NCI-H2227 treated with DMSO at 0.1 percent for 48 hours (cell line): ENCODE results near the gene CHRNG.
A peak's percentile ranks its signal among the peaks of the same experiment; 100 is the strongest.

Source experiments
- DNase-seq: peaks from one replicate; lab custom pipeline; 2025; lab: John Stamatoyannopoulos, UW

Gene CHRNG

DNA sequence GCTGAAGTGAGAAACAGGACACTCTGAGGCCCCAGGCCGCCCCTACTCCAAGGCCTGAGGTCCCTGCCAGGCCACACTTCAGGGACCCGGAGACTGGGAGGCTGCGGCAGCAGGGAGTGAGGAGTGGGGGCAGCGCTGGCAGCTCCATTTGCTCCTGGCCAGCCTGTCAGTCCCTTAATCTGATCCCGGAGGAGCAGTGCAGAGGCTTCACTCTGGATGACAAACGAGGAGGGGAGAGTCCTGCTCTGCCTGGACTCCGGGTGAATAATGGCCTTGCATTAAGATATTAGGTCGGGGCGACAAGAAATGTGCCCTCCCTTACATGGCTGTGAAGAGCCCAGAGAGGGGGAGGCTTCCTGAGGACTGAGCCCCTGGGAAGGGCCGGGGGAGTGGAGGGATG is 33.6 kb upstream of the CHRNG start:
- no peak for DNase-seq

DNA sequence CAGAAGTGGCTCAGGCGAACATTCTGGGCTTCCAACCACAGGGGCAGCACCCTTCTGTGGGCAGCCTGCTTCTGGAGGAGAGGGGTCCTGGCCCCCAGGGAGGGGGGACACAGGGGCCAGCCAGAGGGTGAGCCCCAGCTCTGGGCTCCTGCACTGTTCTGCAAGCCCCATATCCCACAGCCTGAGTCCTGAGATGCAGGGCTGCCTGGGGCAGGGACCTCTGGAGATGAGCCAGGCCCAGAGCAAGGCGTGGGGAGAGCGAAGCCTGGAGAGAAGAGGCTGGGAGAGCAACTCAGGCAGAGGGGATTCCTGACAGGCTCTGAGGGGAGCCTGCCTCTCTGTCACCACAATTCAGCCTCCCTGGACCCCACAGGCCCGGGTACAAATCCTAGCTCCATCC is 32.8 kb upstream of the CHRNG start:
- DNase-seq: no peak

DNA sequence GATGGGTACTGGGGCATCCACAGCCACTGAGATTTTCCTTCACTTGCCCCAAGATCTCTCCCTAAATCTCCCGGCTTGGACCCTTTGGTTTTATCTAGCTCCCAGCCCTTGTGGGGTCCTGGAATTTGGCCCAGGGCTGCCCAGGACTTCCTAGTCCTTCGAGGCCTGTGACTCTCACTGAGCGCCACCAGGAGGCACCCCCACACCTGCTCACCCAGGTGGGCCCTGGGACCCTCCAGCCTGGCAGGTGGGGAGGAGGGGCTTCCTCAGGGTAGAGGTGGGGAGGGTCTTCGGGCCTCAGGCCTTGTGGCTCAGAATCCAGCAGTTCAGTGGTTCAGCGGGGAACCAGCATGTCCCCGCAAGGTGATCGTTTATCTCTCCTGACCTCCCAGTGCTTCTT is 31.2 kb upstream of the CHRNG start:
- DNase-seq: no peak

DNA sequence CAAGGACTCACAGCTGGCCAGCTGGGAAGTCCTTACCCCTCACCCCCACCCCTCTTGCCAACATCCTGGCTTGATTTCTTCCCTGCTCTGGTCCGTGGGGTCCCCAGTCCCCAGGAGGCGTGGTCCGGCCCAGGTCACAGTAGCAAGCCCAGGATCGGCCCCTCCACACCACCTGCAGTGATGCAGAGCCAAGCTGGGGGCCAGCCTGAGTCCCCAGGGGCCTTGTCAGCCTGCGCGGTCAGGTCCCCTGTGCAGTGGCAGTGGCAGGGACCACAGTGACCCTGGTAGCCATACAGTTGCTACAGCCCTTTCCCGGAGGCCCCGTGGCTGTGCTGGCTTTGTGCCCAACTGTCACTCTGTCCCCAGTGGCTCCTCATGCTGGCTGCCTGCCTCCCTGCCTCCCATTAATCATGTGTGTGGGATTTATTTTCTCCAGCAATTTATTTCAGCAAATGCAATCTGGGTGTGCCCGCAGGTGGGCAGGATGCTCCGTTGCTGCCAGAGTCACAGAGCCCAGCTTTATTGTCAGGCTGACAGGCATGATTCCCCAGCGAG is 28.1 kb upstream of the CHRNG start:
- peak; percentile 29 for DNase-seq

DNA sequence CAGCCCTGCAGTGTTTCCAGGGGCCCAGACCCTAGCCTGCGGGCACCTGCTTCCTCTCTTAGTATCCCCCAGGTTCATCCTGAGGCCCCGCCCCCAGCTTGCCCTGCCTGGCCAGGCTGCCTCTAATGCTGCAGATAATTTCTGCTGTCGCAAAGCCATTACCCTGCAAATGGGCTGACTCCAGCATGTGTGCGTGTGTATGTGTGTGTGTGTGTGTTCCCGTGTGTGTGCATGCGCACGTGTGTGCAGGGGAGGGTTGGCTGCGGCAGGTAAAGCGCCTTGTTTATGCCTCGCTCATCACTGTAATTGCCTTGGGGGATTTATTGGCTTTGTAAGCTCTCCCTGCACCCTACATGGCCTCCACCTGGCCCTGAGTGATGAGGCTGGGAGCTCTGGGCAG is 26.9 kb upstream of the CHRNG start:
- DNase-seq: peak; percentile 85

DNA sequence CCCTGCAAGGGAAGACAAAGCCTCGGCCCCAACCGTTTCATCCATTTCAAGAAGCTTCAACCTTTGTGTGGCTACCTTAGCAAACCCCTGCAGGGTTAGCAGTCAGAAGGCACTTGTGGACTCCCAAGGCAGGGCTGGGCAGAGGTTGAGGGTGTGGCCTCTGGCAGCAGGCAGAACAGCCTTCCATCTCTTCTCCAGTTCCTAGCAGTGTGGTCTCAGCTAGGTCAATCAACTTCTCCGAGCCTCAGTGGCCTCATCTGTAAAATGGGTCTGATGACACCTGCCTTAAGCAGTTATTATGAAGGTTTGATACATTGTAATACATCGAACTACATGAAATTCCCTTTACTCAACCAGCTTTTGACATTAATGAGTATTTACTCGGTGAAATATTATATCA is 26.1 kb upstream of the CHRNG start:
- no peak for DNase-seq

DNA sequence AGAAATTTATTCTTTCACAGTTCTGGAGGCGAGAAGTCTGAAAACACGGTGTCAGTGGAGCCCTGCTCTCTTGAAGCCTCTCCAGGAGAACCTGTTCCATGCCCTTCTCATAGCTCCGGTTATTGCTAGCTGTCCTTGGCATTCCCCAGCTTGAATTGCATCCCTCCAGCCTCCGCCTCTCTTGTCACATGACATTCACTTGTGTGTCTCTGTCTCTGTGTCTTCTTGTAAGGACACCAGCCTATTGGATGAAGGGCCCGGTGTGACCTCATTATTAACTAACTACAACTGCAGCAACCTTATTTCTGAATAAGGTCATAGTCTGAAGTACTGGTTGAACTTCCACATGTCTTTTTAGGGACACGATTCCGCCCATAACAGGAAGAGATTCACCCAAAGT is 23.9 kb upstream of the CHRNG start:
- no peak for DNase-seq

DNA sequence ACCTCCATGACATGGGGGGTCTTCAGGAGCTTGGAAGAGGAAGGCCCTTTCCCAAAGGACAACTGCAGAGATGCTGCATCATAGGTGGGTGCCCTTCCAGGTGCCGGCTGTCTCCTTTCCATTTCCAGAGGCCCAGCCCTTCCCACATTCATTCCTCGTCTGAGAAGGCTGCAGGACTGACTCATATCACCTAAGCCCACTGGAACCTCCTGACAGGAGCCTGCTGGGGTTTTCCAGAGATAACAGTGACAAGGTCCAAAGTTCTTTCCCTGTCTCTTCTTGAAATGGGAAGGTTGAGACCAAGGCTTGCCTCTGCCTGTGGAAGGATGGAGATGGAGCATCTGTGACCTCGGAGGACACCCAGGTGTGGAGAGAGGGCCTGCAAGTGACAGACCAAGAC is 22.9 kb upstream of the CHRNG start:
- DNase-seq: no peak

DNA sequence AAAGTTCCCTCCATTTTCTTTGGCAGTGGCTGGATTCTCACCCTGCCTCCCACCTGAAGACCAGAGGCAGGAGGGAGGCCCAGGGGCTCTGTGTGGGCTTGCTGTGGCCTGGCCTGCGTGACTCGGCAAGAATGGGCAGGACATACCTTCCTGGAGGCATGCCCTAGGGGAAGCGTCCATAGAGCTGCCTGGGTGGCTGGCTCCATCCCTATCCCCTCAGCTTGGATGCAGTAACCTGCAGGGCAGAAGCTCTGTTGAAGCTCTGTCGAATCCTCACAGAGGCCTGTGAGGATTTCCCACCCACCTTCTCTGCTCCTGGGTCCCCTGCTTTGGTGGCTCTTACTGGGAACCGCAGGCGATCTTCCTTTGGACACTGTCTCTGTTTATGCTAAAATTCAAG is 20.6 kb upstream of the CHRNG start:
- DNase-seq: no peak

DNA sequence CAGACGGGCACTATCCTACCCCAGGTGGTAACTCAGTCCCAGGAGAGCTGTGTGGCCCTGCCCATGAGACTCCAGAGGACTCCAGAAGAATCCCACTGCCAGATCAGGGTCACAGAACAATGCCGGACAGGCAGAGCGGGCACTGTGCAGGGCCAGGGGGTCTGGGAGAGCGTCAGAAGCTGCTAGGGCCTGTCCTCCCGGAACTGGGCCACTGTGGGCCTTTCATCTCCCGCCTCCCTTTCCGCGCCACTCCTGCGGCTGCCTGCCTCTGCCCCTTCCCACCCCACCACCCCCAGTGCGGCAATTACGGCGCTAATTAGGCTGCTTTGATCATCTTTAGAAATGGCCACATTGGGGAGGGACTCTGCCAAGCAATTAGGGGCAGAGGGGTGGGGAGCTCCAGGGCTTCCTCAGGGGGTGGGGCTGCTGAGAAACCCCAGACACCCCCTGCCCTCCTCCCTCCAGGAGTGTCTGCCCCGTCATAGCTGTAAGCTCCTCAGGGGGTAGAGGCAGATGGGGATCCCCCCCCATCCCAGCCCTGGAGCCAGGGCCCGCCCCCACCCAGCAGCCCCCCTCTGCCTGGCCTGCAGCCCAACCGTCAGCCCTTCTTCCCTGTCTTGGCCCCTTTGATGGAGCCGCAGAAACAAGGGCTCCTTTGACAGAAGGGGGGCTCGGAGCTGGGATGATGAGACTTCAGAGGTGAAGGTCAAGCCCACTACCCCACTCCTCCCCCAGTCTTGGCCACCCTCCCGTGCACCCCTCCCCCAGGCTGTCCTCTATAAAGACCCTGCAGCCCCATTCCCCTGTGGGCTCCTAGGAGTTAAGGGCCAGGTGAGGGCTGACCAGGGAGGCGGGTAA is 19.7 kb upstream of the CHRNG start, which contains the start of gene PRSS56:
Gene PRSS56 (plus strand): TSS at position 808 of the 858 bp plus-strand sequence. CDS start 211 bp downstream, outside the sequence.
- no peak for DNase-seq

DNA sequence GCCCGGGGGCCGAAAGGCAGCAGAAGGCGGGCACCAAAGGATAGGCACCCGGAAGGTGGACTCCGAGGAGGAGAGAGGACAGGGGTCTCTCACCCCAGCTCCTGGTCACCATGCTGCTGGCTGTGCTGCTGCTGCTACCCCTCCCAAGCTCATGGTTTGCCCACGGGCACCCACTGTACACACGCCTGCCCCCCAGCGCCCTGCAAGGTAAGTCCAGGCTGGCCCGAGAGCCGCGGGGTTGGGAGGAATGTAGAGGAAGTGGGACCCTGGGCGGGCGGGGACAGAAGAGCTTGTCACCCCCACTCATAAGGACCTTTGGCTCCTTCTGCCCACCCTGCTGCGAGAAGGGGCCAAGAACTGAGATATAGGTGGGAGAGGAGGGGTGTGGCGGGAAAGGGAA is 19.0 kb upstream of the CHRNG start:
- DNase-seq: no peak

DNA sequence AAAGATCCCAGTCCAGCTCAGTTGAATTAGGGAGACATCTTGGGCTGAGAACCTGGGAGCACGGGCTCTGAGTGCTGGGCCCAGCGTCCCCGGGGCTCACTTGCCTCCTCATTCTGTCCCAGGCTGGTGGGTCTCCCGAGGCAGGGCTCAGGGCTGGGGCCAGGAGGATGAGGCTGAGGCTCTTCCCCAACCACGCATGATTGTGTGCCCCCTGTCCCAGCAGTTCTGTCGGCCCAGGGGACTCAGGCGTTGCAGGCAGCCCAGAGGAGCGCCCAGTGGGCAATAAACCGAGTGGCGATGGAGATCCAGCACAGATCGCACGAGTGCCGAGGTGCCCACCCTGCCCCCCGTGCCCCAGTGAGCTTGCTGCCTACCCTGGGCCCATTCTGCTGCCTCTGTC is 18.4 kb upstream of the CHRNG start:
- DNase-seq: no peak

DNA sequence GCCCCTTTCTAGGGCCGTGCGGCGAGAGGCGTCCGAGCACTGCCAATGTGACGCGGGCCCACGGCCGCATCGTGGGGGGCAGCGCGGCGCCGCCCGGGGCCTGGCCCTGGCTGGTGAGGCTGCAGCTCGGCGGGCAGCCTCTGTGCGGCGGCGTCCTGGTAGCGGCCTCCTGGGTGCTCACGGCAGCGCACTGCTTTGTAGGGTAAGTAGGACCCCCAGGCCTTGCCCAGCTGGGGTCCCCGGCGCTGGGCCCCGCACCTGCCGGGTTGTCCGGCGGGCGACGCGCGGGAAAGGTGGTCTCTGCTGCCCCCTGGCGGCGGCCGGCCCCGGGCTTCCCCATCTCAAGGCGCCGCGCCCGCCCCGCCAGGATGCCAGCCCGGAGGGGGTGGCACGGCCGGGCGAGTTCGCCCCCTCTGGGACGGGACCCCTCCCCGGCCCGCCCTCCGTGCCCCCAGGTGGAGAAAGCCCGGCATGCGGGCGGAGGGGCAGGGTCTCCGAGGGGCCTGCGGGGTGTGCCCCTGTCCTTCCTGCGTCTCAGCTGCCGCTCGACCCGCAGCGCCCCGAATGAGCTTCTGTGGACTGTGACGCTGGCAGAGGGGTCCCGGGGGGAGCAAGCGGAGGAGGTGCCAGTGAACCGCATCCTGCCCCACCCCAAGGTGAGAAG is 17.4 kb upstream of the CHRNG start:
- DNase-seq: no peak

DNA sequence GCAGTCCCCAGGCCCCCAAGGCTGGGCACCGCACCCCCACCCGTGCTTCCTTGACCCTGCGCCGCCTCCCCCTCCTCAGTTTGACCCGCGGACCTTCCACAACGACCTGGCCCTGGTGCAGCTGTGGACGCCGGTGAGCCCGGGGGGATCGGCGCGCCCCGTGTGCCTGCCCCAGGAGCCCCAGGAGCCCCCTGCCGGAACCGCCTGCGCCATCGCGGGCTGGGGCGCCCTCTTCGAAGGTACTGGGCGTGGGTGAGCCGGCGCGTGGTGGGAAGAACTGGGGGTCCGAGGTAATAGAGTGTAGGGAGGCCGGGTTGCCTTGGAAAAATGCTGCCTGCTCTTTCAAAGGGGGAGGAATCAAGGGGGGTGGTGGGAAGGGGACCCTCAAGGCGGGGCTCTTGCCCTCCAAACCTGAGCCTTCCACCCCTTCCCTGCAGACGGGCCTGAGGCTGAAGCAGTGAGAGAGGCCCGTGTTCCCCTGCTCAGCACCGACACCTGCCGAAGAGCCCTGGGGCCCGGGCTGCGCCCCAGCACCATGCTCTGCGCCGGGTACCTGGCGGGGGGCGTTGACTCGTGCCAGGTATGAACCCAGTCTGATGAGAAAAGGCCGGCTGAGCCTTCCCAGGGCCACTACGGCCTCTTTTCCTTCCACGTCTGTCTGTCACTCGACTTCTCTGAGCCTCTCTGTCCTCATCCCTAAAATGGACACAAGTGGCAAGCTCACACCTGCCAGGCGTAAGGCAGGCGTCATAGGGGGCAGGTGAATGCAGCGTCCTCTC is 16.7 kb upstream of the CHRNG start:
- no peak for DNase-seq

DNA sequence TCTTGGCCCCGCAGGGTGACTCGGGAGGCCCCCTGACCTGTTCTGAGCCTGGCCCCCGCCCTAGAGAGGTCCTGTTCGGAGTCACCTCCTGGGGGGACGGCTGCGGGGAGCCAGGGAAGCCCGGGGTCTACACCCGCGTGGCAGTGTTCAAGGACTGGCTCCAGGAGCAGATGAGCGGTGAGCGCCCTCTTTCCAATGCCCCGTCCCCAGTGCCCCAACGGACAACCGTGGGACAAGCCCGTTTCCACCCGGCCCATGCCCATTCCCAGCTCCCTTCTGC is 16.1 kb upstream of the CHRNG start:
- DNase-seq: no peak

DNA sequence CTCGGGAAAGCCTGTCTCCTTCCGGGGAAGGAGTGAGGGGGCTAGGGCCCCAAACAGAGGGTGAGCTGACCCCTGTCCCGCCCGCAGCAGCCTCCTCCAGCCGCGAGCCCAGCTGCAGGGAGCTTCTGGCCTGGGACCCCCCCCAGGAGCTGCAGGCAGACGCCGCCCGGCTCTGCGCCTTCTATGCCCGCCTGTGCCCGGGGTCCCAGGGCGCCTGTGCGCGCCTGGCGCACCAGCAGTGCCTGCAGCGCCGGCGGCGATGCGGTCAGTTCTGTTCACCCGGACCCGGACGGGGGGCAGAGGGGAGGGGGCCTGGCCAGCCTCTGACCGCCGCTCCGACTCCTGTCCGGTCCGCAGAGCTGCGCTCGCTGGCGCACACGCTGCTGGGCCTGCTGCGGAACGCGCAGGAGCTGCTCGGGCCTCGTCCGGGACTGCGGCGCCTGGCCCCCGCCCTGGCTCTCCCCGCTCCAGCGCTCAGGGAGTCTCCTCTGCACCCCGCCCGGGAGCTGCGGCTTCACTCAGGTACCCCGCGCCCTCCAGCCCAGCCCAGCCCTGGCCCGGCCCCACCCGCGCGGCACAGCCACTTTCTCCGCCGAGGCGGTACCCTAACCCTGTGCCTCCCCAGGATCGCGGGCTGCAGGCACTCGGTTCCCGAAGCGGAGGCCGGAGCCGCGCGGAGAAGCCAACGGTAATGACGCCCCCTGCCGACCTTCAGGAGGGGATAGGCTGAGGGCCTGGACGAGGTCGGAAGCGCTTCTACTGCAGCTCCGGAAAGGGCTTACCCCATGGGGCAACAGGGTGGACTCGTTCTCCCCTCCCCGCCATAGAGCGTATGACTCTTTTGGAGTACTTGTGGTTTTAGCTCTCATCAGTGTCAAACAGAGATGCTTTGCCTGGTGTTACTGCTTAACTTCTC is 15.6 kb upstream of the CHRNG start:
- DNase-seq: no peak

DNA sequence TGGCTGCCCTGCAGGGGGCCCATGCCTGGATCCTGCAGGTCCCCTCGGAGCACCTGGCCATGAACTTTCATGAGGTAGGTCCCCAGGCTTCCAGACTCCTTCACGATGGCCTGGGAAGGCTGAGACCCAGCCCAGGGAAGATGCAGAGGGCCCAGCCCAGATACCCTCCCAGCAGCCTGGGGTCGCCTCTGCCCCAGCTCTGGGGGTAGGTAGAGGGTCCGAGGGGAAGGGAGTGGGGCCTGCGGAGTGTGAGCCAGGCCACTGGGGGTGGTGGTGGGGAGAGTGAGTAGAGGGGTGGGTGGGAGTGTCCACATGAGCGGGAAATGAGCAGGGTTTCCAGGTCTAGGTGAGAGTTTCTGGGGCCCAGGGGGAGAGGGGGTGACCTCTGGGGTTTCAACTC is 14.7 kb upstream of the CHRNG start:
- no peak for DNase-seq

DNA sequence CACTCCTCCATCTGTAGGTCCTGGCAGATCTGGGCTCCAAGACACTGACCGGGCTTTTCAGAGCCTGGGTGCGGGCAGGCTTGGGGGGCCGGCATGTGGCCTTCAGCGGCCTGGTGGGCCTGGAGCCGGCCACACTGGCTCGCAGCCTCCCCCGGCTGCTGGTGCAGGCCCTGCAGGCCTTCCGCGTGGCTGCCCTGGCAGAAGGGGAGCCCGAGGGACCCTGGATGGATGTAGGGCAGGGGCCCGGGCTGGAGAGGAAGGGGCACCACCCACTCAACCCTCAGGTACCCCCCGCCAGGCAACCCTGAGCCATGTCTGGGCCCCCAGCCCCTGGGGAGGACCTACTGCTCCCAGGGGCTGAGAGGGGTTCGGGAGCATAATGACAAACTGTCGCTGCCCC is 14.3 kb upstream of the CHRNG start:
- no peak for DNase-seq

DNA sequence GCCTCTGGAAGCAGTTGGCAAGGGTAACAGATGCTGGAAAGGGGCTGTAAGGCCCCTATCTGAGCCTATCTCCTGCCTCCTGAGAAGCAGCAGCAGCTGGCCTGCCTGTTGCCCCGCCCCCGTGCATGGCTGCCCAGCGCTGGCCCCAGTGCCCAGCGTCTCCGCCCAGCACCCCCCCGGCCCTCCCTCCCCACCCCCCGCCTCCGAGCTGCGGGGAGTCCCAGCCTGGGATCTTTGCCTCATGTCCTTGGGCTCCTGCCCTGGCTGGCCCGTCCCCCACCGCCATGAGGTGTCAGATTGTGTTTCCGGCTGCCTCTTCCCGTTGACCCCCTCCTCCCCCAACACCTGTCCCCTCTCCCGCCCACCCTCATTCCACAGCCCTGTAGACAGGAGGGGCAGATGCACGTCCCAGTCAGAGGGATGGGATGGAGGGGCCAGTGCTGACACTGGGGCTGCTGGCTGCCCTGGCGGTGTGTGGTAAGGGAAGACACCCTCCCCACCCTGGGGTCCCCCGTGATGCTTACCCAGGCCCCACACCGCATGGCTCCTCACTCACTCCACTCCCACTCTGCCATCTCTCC is 13.6 kb upstream of the CHRNG start, which contains the start of gene CHRND:
Gene CHRND (plus strand): TSS at position 370 of the 581 bp plus-strand sequence. CDS start 56 bp downstream, at position 426.
- peak; percentile 20 for DNase-seq

DNA sequence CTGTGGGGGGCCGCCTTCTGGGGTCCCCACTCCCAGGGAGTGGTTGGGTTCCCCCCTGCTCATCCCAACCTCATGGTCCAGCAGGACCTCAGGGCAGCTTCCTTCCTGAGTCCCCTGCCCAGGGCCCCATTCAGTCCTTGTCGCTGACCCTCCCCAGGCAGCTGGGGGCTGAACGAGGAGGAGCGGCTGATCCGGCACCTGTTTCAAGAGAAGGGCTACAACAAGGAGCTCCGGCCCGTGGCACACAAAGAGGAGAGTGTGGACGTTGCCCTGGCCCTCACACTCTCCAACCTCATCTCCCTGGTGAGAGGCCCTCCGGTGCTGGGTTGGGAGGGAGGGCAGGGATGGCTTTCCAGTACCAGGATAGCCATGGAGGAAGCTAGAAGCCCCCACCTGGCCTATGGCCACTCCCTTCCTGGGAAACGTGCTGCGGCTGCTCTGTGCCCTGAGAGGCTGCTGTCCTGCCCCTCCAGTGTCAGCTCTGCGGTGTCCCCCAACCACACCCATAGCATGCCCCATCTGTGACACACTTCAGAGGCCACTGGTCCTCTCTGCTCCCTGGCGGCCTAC is 13.0 kb upstream of the CHRNG start:
- DNase-seq: no peak
